Limb (tissue), 2 donors: ENCODE results near the gene LLGL2.
A peak's percentile ranks its signal among the peaks of the same experiment; 100 is the strongest.

Source experiments
- DNase-seq, 2 donors: peaks; one replicate each; pipeline ENCODE4 v3.0.0-alpha.2; 2016; ENCODE audit errors: extremely low spot score in 2 of 2

The LLGL2 gene

GRCh38 chr17:75612906-75613626 is 87.6 kb downstream of the LLGL2 start:
- DNase-seq, result no peak

GRCh38 chr17:75614006-75614405 is 88.5 kb downstream of the LLGL2 start:
- no peak for DNase-seq

- DNase-seq, result no peak
Measured at GRCh38 chr17:75614556-75615270, 89.2 kb downstream of the LLGL2 start.

- DNase-seq, result no peak
Measured at GRCh38 chr17:75615301-75615700, 89.8 kb downstream of the LLGL2 start.

GRCh38 chr17:75616521-75617122 is 91.1 kb downstream of the LLGL2 start:
- no peak for DNase-seq

- no peak for DNase-seq
Measured at GRCh38 chr17:75617218-75617617, 91.7 kb downstream of the LLGL2 start.

GRCh38 chr17:75617675-75618074 is 92.2 kb downstream of the LLGL2 start:
- DNase-seq, result no peak

- DNase-seq, result peak in 1 of 2 donors; percentile 59
Measured at GRCh38 chr17:75619506-75620431, 94.3 kb downstream of the LLGL2 start.

- DNase-seq, result no peak
Measured at GRCh38 chr17:75621489-75621888, 96.0 kb downstream of the LLGL2 start.

GRCh38 chr17:75622076-75622475 is 96.6 kb downstream of the LLGL2 start:
- DNase-seq, result no peak

GRCh38 chr17:75622771-75623273 is 97.3 kb downstream of the LLGL2 start:
- no peak for DNase-seq

GRCh38 chr17:75623386-75623785 is 97.9 kb downstream of the LLGL2 start:
- DNase-seq, result no peak

- no peak for DNase-seq
Measured at GRCh38 chr17:75624021-75624420, 98.5 kb downstream of the LLGL2 start.
